GM12872 (cell line): ENCODE results near the gene COL23A1.

ENCODE experiments used
- TF ChIP-seq, protein P1 (sequence below): IDR thresholded peaks from 3 replicates; pipeline ENCODE4 v1.5.1; 2011; ENCODE audit warnings: low read depth, mild to moderate bottlenecking, low read length, moderate library complexity; ENCODE audit not compliant: insufficient read depth

COL23A1 gene

DNA sequence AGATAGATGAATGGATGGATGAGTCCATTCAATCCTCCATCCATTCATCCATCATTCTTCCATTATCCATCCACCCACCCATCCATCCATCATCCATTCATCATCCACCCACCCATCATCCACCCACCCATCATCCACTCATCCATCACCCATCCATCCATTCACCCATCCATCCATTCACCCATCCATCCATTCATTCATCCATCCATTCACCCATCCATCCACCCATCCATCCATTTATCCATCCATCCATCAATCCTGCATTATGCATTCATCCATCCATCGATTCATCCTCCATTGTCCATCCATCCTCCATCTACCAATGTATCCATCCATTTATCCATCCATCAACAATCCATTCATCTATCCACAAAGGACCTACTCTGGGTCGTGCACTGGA, 344.8 kb downstream of the COL23A1 start:
- TF ChIP-seq, protein P1, sequence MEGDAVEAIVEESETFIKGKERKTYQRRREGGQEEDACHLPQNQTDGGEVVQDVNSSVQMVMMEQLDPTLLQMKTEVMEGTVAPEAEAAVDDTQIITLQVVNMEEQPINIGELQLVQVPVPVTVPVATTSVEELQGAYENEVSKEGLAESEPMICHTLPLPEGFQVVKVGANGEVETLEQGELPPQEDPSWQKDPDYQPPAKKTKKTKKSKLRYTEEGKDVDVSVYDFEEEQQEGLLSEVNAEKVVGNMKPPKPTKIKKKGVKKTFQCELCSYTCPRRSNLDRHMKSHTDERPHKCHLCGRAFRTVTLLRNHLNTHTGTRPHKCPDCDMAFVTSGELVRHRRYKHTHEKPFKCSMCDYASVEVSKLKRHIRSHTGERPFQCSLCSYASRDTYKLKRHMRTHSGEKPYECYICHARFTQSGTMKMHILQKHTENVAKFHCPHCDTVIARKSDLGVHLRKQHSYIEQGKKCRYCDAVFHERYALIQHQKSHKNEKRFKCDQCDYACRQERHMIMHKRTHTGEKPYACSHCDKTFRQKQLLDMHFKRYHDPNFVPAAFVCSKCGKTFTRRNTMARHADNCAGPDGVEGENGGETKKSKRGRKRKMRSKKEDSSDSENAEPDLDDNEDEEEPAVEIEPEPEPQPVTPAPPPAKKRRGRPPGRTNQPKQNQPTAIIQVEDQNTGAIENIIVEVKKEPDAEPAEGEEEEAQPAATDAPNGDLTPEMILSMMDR, result no peak

DNA sequence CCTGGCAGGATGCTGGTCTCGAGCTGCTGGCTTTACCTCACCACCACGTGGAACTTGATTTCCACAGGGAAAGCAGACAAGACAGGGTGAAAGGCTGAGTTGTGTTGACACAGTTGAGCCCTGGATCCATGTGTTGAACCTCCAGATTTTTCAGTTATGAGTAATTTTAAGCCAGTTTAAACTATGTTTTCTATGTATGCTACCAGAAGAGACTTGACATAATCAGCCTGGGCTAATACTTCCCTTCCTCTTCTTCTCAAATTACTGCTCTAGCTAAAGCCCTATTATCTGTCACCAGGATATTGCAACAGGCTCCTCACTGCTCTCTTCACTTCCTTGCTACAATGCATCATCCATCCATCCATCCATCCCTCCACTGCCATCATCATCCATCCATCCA, 345.6 kb downstream of the COL23A1 start:
- TF ChIP-seq, protein P1, result no peak

DNA sequence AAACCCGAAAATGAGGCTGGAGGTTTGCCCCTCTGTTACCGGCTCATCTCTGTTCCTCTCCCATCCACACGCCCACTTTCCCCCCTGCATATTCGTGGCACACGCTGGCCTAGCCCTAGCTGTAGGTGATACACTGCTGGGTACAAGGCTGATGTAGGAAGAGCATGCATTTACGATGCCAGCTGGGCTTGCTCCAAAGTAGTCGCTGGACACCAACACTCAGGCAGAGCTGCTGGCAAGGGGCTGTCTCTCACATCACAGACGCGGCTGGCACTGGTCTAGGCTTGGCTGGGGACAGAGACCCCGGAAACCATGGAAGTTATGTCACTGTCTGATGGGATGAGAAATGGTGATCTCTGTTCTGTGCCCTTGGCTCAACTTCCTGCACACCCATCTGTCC, 347.8 kb downstream of the COL23A1 start:
- TF ChIP-seq, protein P1, result no peak

DNA sequence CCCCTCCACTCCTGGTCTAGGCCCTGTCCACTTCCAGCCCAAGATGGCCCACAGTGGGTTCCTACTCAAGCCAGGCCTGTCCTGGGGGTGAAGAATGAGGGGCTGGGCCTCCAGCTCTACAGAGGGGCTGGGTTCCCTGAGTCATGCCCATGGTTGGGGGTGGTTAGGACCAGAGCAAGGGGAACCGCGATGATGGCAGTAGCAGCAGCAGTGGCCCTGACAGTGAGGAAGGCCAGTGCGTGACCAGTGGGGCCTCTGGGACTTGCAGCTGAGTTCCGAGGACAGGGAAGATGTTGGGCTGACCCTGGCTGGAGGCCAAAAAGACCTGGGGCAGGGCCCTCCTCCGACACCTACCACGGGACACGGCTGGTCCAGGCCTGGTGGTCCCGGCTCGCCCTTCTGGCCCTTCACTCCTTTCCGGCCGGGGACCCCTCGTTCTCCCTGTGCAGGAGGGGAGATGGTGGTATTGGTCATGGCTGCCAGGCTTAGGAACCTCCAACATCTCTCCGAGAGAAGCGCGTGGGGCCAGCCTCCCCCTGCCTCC, 348.4 kb downstream of the COL23A1 start:
- TF ChIP-seq, protein P1, result no peak

DNA sequence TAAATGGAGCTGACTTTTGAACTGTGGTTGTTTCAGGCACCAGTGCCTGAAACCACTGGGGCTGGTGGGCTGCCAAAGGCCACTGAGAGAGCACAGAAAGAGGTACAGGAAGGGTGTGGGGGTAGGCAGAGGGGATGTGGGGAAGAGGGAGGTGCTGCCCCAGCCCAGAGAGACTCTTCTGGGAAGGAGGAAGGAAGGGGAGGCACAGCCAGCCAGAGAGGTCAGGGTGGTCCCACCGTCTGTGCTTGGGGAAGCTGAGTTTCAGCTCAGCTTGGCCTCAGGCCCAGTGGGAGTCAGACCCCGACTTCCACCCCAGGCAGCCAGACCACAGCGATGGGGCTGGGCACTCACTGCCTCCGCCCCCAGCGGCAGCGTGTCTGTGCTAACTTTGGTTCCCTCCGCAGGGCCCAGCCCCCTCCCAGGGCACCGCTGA, 348.9 kb downstream of the COL23A1 start:
- TF ChIP-seq, protein P1, result no peak

DNA sequence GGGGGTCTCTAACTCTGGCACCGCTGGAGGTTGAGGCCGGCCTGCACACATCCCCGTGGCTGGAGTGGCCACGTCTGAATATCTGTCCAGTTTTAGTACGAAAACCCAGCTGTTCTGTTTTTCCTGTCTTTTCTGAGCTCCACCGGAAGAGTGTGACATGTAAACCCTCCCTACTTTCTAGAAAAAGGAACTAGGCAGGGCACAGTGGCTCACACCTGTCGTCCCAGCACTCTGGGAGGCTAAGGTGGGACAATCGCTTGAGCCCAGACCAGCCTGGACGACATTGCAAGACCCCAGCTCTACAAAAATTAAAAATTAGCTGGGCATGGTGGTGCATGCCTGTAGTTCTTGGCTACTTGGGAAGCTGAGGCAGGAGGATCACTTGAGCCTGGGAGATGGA, 349.4 kb downstream of the COL23A1 start:
- TF ChIP-seq, protein P1, result no peak

DNA sequence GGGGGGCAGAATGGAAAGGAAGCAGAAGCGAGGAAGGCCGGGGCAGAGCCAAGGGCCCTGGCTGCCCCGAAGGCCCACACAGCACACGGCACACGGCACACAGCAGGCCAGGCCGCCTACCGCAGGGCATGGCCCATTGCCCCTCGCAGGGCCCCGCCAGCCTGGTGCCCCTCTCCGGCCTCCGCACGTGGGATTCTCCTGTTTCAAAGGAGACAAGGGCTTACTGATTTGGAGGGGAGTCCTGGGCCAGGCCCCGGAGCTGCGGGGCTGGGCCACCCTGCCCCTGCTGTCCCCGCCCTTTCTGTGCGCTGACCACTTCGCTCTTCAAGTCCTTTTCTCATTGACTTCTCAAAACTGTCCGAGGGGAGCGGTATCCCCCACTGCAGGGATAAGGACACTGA, 349.9 kb downstream of the COL23A1 start:
- TF ChIP-seq, protein P1, result no peak
